Activated B cell treated with CpG ODN at 0.5 μM for 24 hours (primary cell): ENCODE results near the gene ZEB1. TPM values are rescaled to one million over a fixed set of nuclear protein-coding genes. Genes with fewer than 3 reads are reported as not detected.
"Not testable (repeated sequence)": the region's sequence is repeated elsewhere in the genome, so short reads cannot be mapped to it uniquely, and the experiment has no call there.

Source experiments
- ATAC-seq: fragments of 200-7000 bp; cut with Tn5 transposase; one replicate; pipeline ENCODE4 v1.10.0; 2021; ENCODE audit warnings: low read depth, mild to moderate bottlenecking, moderate library complexity
- CTCF ChIA-PET: fragments of 350-600 bp; sonication (Branson Sonifier 250); formaldehyde crosslinking; loops from one replicate; lab custom pipeline; 2021; ENCODE audit warnings: antibody characterized with exemption; lab: Charles Lee
- POLR2A ChIA-PET: fragments of 350-600 bp; sonication (Branson Sonifier 250); formaldehyde crosslinking; loops from one replicate; lab custom pipeline; 2021; ENCODE audit warnings: antibody characterized with exemption; lab: Charles Lee
- DNase-seq: peaks from one replicate; pipeline ENCODE4 v3.0.0; 2022
- H3K27ac Mint-ChIP-seq: one replicate; pipeline ENCODE4 v1.8.0; 2020; ENCODE audit warnings: mixed read lengths
- H3K27me3 Mint-ChIP-seq: one replicate; pipeline ENCODE4 v1.8.0; 2021; ENCODE audit warnings: mixed read lengths
- H3K36me3 Mint-ChIP-seq: one replicate; pipeline ENCODE4 v1.8.0; 2021; ENCODE audit warnings: low read depth, mixed read lengths
- H3K4me1 Mint-ChIP-seq: one replicate; pipeline ENCODE4 v1.8.0; 2021; ENCODE audit warnings: mixed read lengths
- H3K4me3 Mint-ChIP-seq: one replicate; pipeline ENCODE4 v1.8.0; 2020; ENCODE audit warnings: mild to moderate bottlenecking, mixed read lengths
- H3K9me3 Mint-ChIP-seq: one replicate; pipeline ENCODE4 v1.8.0; 2020; ENCODE audit warnings: mixed read lengths
- intact Hi-C: fragments of 100-400 bp; cut with micrococcal nuclease; formaldehyde crosslinking; loops from one replicate; pipeline ENCODE4 v1.15.1; 2024
- total RNA-seq: library from RNA; stranded (reverse); gene quantifications from 2 replicates; pipeline ENCODE4 v1.2.3, GENCODE V29; 2022
- TF ChIP-seq, protein P1 (sequence below): fragments of 200-600 bp; IDR thresholded peaks from one replicate; pipeline ENCODE4 v1.8.0; 2022; ENCODE audit warnings: antibody characterized with exemption, mild to moderate bottlenecking

The ZEB1 gene
- total RNA-seq, 1 donor from 2014 or later: 43.0 TPM

DNA sequence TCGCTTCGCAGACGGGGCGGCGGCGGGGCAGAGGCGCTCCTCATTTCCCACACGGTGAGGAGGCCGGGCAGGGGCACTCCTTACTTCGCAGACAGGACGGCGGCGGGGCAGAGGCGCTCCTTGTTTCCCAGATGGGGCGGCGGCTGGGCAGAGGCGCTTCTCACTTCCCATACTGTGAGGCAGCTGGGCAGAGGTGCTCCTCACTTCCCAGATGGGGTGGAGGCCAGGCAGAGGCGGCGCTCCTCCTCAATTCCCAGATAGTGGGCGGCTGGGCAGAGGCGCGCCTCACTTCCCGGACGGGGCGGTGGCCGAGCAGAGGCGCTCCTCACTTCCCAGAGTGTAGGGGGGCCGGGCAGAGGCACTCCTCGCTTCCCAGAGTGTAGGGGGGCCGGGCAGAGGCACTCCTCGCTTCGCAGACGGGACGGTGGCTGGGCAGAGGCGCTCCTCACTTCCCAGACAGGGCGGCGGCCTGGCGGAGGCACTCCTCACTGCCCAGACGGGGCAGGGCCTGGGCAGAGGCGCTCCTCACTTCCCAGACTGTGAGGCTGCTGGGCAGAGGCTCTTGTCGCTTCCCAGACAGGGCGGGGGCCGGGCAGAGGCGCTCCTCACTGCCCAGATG, 43.1 kb downstream of the ZEB1 start:
- POLR2A ChIA-PET: no interaction called here
- Mint-ChIP-seq H3K4me1 (peaks cover 15% of the 10 kb centered on the region), H3K36me3 (peaks cover 18% of the 10 kb centered on the region), H3K27me3 (no peaks in the 10 kb centered on the region), H3K9me3 (no peaks in the 10 kb centered on the region), H3K27ac (no peak overlapping the region), H3K4me3 (no peak overlapping the region)
- ATAC-seq (no peak), DNase-seq (no peak)
- TF ChIP-seq, protein P1, sequence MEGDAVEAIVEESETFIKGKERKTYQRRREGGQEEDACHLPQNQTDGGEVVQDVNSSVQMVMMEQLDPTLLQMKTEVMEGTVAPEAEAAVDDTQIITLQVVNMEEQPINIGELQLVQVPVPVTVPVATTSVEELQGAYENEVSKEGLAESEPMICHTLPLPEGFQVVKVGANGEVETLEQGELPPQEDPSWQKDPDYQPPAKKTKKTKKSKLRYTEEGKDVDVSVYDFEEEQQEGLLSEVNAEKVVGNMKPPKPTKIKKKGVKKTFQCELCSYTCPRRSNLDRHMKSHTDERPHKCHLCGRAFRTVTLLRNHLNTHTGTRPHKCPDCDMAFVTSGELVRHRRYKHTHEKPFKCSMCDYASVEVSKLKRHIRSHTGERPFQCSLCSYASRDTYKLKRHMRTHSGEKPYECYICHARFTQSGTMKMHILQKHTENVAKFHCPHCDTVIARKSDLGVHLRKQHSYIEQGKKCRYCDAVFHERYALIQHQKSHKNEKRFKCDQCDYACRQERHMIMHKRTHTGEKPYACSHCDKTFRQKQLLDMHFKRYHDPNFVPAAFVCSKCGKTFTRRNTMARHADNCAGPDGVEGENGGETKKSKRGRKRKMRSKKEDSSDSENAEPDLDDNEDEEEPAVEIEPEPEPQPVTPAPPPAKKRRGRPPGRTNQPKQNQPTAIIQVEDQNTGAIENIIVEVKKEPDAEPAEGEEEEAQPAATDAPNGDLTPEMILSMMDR: no peak
- CTCF ChIA-PET: no interaction called here
- intact Hi-C loops: no loop called here

DNA sequence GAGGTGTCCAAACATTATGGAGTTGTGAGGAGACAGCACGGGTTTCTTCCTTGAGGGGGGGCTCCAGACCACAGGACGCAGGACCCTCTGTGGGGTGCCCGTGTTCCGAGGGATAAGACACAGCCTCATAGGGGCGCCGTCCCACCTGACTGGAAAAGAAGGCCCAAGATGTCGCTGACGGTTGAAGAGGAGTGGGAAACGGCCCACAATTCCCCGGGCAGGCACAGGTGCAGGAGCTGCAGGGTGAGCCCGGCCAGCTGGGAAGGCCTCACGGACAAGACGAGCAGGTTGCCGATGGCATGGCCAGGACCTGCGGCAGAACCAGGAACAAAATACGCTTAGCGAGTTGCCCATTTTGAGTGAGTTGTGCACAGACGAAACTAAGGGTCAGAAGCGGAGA, 44.7 kb downstream of the ZEB1 start:
- ATAC-seq, H3K27me3 Mint-ChIP-seq, CTCF ChIA-PET, DNase-seq, intact Hi-C loops, H3K27ac Mint-ChIP-seq, POLR2A ChIA-PET, H3K9me3 Mint-ChIP-seq, H3K4me3 Mint-ChIP-seq: not testable (repeated sequence)
- Mint-ChIP-seq H3K4me1 (peaks cover 13% of the 10 kb centered on the region), H3K36me3 (peaks cover 18% of the 10 kb centered on the region)

DNA sequence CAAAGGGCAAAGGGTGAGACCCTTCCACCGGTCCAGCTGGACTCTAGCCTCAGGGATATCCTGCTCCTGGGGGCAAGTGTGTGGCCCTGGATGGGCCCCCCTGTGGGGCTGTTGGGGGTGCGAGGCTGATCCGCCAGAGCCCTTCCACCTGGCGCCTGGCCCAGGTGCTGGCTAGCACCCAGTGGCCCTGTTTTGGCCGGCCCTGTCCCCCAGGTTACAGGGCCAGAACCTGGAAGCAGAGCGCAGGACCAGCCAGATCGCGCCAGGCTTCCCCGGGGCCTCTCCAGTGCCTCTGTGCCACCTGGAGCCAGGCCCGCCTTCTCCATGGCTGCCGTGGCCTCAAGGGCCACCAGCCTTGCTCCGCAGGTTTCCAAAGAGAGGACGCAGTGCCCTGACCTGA, 45.2 kb downstream of the ZEB1 start:
- H3K36me3 Mint-ChIP-seq: peaks cover 18% of the 10 kb centered on the region
- POLR2A ChIA-PET, DNase-seq, intact Hi-C loops, H3K4me3 Mint-ChIP-seq, H3K9me3 Mint-ChIP-seq, CTCF ChIA-PET, H3K27me3 Mint-ChIP-seq, ATAC-seq, H3K27ac Mint-ChIP-seq: not testable (repeated sequence)
- peaks cover 14% of the 10 kb centered on the region for H3K4me1 Mint-ChIP-seq

DNA sequence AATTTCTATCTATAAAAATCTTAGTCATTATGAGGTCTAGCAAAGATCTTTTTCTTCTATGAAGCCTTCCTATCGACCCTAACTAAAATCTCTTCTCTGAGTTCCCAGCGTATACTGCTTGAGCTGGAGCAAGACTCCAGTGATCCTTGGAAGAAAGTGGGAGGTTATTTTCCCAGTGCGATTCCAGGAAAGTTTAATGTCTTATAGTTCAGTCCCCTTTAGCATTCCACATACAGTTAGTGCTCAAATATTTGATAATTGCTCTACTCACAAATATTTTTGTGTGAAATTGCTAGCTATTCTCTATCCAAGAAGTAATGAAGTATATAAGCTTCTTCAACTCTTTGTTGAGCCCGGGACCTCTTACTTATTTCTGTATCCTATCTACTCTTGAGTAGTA, 47.7 kb downstream of the ZEB1 start:
- H3K9me3 Mint-ChIP-seq: no peaks in the 10 kb centered on the region
- ATAC-seq (no peak), DNase-seq (no peak)
- H3K36me3 Mint-ChIP-seq: peaks cover 12% of the 10 kb centered on the region
- no peak overlapping the region for H3K4me3 Mint-ChIP-seq
- CTCF ChIA-PET: no interaction called here
- intact Hi-C loops: no loop called here
- H3K4me1 Mint-ChIP-seq: peaks cover 28% of the 10 kb centered on the region
- no peaks in the 10 kb centered on the region for H3K27me3 Mint-ChIP-seq
- TF ChIP-seq, protein P1: no peak
- POLR2A ChIA-PET: no interaction called here
- H3K27ac Mint-ChIP-seq: no peak overlapping the region

DNA sequence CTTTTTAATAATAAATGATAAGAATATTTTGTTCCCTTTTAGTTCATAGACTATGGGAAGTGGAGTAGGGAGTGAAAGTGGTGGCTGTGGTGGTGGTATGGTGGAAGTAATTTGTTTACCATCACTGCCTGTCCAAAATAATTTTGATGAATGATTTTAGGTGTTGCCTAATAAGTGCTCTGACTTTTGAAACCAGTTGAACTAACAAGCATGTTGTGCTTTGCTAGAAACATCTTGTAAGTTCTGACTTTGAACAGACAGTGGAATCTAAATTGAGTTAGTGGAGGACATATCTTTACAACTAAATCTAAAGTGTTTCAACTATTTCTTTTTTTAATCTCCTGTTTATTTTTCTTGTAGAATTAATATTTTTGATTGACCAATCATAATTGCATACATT, 49.7 kb downstream of the ZEB1 start:
- Mint-ChIP-seq H3K27me3 (no peaks in the 10 kb centered on the region), H3K4me1 (peaks cover 38% of the 10 kb centered on the region), H3K9me3 (no peaks in the 10 kb centered on the region), H3K4me3 (no peak overlapping the region), H3K27ac (no peak overlapping the region), H3K36me3 (peaks cover 3% of the 10 kb centered on the region)
- DNase-seq (no peak), ATAC-seq (no peak)
- CTCF ChIA-PET: no interaction called here
- POLR2A ChIA-PET: no interaction called here
- TF ChIP-seq, protein P1: no peak
- intact Hi-C loops: no loop called here

DNA sequence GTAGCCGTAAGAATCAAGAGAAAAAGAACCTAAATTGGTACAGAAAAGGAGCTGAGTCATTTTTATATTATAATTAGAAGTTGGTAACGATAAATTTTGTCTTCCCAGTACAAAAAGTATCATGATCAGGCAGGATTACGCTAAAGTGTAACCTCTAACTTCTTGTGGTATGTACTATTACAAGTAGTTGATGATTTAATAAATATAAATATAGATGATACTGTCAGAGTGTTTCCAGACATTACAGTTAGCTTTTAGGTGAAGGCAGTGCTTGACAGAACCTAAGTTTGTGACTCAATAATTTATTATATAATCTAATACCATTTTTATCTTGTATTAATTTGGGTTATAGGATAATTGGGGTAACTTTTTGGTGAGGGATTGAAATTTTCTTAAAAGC, 53.4 kb downstream of the ZEB1 start:
- DNase-seq: no peak
- Mint-ChIP-seq H3K4me1 (peaks cover 32% of the 10 kb centered on the region), H3K9me3 (no peaks in the 10 kb centered on the region), H3K4me3 (no peak overlapping the region), H3K36me3 (no peaks in the 10 kb centered on the region), H3K27ac (no peak overlapping the region), H3K27me3 (no peaks in the 10 kb centered on the region)
- TF ChIP-seq, protein P1: no peak
- ChIA-PET POLR2A (no interaction called here), CTCF (no interaction called here)
- intact Hi-C loops: no loop called here
- ATAC-seq: no peak
